Measurements from ENCODE around the gene BYSL.
"Not testable (repeated sequence)": the region's sequence is repeated elsewhere in the genome, so short reads cannot be mapped to it uniquely, and the experiment has no call there.

BYSL gene

DNA sequence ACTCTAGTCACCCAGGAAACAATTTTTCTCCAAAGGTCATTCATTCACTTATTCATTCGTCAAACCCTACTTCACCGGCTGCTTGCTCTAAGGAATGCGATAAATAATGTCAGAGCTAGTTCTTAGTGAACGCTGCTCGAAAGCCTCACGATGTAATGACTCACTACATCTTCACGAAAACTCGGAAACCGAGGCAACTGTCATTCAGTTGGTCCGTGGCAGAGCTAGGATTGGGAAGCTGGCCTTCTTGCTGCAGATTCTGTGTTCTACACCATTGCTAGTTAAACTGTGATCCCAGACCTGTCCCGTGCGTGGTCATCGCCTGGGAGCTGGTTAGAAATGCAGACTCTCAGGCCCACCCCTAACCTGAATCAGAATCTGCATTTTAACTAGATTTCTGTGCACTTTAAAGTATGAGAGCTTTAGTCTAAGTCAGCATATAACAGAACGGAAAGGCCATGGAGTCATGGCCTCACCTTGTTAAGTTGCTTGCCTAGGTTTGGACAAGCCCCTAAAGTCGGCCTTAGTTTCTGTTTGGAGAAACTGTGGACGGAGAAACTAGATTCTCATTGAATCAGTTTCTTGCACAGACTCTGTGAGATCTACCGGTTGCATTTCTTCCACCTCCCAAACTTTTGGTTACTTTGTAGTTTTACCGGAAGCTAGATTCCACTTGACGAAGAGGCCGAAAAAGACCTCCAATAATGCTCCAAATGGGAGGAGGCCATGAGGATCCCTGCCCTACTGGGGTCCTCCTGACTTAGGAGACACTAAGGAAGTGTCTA is 21.0 kb downstream of the BYSL start:
- DNase-seq (ENCODE audit: low spot score) = no peak

DNA sequence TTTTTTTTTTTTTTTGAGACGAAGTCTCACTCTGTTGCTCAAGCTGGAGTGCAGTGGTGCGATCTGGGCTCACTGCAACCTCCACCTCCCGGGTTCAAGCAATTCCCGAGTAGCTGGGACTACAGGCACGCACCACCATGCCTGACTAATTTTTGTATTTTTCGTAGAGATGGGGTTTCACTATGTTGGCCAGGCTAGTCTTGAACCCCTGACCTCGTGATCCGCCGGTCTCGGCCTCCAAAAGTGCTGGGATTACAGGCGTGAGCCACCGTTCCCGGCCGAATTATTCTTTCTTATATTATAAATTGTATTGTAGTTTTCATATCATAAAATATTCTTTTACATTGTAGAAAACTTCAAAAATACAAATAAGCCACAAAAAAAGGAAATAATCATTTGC is 21.6 kb downstream of the BYSL start:
- DNase-seq (ENCODE audit: low spot score) = not testable (repeated sequence)

DNA sequence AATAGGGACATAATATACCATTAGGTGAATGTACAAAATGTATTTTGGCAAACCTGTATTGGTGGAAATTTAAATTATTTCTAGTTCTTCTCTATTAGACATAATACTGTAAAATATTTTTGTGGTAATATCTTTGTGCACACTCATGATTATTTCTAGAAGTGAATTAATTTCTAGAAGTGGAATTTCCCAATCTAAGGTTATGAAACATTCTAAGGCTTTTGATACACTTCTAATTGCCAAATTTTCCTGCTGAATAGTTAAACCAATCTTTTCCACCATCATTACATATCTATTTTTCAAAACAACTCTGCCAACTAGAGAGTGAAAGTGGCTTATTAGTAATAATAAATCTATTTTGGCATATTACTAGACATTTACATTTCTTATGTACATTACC is 22.2 kb downstream of the BYSL start:
- no peak for DNase-seq (ENCODE audit: low spot score)

DNA sequence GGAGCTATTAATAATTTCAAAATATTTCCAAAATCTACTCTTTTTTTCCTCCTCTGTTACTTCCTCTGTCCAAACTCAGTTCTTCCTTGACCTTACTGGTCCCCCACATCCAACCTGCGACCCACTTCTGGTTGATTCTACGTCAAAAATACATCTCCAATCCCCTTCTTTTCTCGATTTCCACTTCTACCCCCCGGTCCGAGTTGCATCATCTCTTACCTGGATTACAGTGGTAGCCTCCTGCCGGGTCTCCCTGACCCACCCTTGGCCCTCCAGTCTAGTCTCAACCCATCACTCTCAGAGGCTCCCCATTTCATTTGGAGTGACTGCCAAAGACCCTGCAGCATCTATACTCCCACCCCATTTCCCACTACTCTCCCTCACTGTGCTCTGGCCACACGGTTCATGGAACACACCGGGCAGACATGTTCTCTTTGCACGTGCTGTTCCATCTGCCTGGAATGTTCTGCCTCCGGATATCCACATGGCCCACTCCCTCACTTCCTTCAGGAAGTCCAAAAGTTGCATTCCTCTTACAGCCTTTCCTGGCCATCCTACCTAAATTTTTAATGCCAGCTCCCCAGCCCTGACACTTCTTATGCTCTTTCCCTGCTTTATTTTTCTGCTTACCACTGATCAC is 26.4 kb downstream of the BYSL start:
- no peak for DNase-seq (ENCODE audit: low spot score)

DNA sequence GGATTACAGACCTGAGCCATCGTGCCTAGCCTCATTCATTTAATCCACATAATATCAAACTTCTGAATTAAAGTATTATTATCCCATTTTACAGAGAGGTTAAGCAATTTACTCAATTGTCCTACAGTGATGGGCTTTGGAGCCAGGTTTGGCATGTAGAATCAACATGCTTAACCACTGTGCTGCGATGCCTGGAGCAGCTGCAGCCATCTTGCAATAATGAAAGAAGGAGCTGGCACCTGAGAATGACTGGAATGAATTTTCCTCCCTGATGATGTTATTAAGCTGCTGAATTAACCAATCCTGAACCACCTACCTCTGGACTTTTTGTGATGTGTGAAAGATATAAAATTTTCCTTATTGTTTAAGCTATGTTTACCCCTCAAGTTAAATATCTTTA is 33.4 kb downstream of the BYSL start:
- no peak for DNase-seq (ENCODE audit: low spot score)

DNA sequence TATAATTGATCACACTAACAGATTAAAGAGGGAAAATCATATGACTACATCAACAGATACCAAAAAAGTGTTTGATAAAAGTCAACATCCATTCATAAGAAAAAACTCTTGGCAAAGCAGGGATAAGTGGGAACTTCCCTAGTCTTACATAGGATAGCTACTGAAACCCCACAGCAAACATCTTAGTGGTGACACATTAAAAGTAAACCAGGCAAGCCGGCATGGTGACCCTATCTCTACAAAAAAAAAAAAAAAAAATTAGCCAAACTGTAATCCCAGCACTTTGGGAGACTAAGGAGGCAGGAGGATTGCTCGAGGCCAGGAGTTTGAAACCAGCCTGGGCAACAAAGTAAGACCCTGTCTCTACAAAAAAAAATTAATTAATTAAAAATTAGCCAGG is 34.1 kb downstream of the BYSL start:
- no peak for DNase-seq (ENCODE audit: low spot score)

DNA sequence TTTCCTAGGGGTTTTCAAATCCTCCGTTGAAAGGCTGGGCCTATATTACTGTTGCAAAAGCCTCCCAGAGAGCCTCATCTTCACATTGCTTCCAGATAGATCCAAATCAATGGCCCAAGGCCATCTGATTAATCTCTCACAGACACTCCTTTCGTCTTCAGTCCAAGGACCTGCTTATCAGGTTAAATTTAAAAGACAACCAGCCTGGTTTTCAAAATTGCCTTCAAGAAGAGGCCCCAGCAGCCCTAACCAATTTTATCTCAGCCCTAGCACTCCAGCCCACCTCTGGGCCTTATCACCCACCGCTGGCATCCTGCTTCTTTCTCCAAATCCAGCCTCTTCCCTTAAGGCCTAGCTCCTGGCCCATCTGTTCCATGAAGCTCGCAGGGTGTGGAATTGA is 35.8 kb downstream of the BYSL start:
- DNase-seq (ENCODE audit: low spot score) = no peak

DNA sequence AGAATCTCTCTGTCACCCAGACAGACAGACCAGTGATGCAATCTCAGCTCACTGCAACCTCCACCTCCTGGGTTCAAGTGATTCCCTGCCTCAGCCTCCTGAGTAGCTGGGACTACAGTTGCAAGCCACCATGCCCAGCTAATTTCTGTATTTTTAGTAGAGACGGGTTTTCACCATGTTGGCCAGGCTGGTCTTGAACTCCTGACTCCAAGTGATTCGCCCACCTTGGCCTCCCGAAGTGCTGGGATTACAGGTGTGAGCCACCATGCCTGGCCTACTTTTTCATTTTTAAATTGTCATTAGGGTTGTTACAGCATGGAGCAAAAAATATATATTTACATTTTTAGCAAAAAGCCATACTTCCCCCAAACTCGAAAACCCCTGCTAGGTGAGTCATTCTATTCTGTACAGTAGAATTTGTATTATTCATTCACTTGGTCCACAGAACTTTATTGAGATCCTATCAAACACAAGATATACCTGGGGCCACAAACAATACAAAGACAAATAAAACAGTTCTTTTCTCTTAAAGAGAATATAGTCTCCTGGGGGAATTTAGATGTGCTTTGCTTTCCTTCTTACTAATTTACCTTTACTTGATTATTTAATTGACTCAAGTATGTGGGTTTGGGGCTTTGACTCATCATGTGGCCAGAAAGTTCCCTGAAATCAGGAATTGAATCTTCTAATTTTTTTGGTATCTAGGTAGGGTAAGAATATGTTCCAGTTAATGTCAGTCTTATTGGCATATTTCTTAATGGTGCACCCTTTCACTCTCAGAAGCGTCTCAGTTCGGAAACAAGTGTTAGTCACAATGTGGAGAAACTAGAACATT is 36.9 kb downstream of the BYSL start:
- no peak for DNase-seq (ENCODE audit: low spot score)

DNA sequence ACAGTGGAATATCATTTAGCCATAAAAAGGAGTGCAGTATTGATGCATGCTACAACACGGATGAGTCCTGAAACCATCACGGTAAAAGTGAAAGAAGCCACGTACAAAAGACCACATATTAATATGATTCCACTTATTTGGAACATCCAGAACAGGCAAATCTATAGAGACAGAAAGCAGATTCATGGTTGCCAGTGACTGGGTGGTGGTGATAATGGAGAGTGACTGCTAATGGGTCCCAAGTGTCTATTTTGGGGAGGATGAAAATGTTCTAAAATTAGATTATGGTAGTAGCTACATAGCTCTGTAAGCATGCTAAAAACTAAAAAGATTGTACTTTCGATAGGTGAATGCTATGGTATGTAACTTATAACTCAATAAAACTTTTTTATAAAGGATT is 38.7 kb downstream of the BYSL start:
- DNase-seq (ENCODE audit: low spot score) = no peak

DNA sequence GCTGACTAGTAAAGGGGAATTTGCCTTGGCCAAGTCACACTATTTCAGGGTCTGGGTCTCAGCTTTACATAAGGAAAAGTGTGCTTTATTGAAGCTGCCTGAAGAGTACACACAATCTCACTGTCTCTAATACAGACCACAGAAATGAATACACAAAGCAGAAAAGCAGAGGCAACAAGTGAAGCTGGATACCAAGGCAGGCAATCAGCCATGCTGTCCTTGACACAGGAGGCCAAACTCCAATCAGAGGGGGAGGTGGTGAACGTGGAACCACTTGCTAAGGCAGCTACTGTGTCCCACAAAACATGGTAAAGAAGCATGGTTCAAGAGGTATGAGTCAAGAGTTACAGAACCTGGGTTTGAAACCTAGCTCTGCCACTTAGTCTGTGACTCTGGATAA is 42.1 kb downstream of the BYSL start:
- DNase-seq (ENCODE audit: low spot score) = no peak

DNA sequence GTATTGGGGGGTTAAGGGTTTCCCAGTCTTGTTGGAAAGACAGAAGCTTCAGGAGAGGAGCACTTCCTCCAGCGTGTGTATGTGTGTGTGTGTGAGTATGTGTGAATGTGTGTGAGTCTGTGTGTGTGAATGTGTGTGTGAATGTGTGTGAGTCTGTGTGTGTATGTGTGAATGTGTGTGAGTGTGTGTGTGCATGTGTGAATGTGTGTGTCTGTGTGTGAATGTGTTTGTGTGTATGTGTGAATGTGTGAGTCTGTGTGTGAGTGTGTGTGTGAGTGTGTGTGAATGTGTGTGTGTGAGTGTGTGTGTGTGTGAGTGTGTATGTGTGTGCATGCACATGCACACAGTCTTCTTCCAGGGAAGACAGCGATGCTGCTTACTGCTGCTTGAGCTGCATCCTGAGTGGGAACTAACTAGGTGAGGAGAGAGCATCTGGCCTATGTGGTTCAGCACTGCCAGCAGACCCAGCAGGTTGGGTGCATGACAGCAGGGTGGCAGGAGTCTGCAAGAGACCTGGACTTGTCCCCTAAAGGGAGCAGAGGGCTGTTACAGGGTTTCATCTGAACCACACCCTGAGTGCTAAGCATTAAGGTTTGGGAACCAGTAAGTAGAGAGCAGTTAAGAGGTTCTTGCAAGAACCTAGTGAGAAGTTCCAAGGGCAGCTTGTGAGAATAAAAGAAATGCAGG is 43.0 kb downstream of the BYSL start:
- no peak for DNase-seq (ENCODE audit: low spot score)

DNA sequence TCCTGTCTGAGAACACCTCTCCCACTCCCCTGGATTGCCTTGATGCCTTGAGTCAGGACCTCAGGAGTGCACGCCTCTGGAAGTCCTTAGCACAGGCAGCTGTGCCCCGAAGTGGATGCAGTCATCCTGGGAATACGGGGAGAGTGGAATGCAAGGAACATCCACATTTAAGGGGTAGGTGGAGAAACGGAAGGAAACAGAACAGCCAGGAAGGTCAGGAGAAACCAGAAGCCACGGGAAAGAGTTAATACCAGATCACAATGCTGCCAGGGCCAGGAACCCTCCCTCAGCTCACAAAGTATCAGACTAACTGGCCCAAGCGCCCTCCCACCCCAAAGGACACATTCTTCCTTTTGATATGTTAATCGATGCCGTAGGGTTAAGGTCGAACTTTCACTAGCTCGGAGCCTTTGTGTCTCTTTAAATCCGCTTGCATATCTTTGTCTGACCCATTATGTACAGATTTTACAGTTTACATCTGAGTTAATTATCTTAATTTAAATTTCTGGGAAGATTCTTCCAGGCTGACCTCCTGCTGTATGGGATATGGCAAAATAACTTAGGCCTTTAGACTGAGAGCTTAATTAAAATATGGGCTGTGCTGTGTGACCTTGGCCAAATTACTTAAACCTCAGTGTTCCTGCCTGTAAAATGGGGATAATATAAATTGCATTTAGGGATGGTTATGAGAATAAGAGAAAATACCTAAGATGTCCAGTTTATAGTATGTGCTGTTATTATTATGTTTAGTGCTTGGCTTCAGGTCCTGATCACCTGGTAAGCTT is 44.3 kb downstream of the BYSL start:
- no peak for DNase-seq (ENCODE audit: low spot score)

DNA sequence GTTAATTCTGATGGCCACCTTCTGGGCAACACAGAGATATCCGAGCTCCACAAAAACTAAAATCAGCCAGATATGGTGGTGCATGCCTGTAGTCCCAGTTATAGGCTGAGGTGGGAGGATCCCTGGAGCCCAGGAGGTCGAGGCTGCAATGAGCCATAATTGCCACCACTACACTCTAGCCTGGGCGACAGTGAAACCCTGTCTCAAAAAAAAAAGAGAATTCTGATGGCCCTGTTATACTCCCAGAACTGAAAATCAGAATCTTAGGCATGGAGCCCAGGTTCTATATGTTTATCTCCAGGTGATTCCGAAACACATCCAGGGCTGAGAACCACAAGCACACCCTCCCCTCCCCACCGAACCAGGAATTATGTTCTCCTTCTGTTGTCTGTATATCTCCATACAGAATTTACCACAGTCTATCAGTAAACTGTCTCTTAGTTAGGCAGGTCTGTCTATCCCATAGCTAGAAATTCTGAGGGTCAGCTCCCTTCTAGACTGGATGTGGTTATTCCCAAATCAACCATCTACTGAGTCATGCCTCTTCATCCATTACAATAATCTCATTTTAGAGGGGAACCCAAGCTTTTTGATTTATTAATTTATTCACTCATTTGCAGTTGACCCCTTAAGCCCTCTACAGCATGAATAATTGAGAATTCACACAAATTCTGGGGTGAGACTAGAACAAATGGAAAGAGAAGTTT is 45.1 kb downstream of the BYSL start:
- DNase-seq (ENCODE audit: low spot score) = no peak

DNA sequence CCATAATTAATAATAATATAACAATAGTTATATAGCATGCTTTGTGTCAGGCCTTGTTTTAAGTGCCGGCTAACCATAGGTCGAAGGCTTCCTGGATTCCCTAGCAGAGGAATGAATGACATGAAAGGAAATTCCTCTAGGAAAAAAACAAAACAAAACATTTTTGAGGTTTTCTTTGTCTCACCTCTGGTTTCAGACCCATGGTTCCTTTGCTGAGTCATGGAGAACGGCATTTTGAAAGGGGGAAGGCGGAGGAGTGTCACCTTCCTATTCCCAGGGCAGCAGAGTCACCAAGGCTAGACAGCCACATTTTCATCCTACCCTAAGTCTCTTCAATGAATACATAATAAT is 45.6 kb downstream of the BYSL start:
- DNase-seq (ENCODE audit: low spot score) = no peak

DNA sequence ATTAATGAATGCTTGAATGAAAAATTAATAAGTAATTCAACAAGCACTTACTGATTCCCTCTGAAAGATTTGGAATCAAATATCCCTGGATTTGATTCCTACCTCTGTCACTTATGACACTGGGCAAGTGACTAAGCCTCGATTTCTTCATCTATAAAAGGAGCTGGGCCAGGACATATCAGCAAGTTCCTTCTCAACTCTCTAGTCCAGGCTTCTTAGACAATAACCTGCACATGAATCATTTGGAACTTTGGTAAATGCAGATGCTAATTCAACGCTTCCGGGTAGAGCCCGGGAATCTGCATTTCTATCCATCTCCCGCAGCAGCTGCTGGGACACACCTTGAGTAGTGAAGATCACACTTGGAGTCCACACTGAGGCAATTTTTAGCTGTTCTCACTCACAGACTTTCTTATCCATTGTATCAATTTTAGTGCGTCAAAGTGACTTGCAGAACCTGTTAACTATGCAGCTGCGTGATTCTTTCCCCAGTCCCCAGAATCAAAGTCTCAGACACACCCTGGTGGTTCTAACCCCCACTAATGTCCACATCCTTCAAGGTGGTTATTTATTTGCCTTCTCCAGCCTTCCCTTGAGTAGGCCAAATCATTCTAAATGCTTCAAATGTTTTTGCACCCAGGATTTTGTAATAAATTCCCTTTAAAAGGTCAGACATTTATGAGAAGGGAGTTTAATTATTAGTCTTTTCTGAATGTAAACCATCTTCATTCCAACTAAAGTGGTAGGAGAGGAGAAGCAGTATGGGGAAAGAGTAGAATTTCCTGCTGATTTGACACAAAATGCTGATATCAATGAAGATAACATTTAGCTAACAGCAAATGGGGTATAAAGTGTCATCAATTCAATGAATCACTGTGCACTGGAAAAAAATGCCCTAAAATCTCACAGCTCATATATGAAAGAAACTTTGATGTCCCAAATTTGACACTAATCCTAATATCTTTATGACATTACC is 46.3 kb downstream of the BYSL start:
- DNase-seq (ENCODE audit: low spot score) = no peak

DNA sequence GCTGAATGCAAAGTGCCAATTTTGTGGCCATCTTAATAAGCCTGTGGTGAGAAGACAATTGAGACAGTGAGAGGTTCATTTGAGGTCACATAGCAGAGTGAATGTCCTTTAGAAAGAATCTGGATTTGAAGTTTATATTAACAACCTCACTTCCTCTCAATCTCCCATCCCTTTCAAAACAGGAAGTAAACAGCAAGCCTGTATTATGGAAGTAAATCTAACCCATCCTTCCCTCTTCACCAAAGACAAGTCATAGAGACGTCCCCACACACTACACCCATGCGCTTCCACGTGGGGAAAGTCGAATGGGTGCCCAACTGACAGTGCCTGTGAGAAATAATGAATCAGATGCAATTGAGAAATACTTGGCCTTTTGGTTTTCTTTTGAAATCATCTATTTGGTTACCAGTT is 49.1 kb downstream of the BYSL start:
- no peak for DNase-seq (ENCODE audit: low spot score)

DNA sequence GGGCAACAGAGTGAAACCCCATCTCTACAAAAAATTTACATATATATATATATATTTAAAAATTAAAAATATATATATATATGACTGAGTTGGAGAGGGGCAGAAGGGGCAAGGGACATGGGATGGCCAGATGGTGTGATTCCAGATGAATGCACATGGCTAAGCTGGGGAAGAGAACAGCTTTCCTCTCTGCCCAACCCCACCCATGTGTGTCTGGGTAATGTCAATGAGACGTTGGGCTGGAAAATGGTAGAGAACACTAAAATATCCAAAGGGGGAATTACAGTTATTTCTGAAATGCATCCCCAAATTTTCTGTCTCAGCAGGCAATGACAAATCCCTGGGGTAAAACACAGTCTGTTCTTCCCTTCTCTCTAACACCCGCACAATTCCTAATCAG is 51.5 kb downstream of the BYSL start:
- DNase-seq (ENCODE audit: low spot score) = no peak

DNA sequence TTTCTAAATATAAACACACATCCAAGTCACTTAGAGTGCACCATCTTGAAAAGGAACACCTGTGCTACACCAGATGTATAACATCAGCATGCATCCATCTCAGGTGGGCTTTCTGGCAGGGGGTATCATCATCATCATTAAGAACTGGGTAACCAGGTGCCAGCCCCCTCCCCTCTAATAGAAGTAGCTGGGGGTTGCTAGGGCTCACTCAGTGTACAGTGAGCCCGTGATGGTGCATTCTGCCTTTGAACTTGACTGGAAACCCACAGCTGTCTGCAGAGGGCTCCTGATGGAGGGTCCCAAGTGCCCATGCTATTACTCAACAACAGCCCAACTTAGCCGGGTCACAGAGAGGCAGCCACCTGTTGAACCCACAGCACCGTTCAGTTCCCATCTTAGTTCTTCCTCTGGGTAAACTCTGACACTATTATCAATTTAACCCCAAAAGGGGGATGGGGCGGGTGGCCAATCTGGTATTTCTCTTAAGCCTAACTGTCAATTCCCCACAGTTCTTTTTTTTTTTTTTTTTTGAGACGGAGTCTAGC is 53.1 kb downstream of the BYSL start:
- DNase-seq (ENCODE audit: low spot score) = no peak

DNA sequence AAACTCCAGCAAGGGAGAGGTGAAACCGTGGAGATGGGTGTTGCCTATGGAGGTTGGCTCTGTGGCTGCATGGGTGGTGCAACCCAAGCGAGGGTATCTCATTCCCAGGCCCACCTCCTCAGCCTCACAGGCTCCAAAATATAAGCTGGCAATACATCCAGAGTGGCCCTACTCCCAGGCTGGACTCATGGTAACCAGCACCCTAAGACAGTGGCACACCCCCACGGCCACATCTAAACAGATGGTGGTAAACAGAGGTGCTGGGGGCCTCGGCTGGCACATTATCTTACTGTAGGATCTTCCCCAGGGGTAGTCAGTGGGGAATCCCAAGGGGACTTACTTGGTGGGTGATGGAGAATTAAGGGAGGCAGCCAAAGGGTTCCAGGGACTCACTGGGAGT is 54.0 kb downstream of the BYSL start:
- no peak for DNase-seq (ENCODE audit: low spot score)

Measured in D341Med (cell line).